GM12873 (cell line): Measurements from ENCODE around the gene KCND1.

Experiments
- TF ChIP-seq, protein P1 (sequence below): IDR thresholded peaks from 2 replicates; pipeline ENCODE4 v1.5.1; 2012; ENCODE audit warnings: low read depth, mild to moderate bottlenecking, moderate library complexity, low read length, control low read depth; ENCODE audit not compliant: insufficient read depth; ENCODE audit errors: missing control alignments

Gene KCND1

DNA sequence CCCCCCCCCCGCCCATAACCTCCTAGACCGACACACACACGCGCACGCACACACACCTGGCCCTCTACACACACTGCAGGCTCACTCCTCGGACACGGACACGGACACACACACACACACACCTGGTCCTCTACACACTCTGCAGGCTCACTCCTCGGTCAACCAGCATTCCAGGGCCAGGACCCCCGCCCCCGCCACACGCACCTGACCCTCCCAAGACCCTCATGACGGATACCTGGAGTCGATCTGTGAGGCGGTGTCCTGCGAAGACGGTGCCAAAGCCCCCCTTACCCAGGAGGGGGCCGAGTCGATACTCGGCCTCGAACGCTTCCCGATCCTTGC is 53.4 kb downstream of the KCND1 start:
- TF ChIP-seq, protein P1, sequence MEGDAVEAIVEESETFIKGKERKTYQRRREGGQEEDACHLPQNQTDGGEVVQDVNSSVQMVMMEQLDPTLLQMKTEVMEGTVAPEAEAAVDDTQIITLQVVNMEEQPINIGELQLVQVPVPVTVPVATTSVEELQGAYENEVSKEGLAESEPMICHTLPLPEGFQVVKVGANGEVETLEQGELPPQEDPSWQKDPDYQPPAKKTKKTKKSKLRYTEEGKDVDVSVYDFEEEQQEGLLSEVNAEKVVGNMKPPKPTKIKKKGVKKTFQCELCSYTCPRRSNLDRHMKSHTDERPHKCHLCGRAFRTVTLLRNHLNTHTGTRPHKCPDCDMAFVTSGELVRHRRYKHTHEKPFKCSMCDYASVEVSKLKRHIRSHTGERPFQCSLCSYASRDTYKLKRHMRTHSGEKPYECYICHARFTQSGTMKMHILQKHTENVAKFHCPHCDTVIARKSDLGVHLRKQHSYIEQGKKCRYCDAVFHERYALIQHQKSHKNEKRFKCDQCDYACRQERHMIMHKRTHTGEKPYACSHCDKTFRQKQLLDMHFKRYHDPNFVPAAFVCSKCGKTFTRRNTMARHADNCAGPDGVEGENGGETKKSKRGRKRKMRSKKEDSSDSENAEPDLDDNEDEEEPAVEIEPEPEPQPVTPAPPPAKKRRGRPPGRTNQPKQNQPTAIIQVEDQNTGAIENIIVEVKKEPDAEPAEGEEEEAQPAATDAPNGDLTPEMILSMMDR = no peak

DNA sequence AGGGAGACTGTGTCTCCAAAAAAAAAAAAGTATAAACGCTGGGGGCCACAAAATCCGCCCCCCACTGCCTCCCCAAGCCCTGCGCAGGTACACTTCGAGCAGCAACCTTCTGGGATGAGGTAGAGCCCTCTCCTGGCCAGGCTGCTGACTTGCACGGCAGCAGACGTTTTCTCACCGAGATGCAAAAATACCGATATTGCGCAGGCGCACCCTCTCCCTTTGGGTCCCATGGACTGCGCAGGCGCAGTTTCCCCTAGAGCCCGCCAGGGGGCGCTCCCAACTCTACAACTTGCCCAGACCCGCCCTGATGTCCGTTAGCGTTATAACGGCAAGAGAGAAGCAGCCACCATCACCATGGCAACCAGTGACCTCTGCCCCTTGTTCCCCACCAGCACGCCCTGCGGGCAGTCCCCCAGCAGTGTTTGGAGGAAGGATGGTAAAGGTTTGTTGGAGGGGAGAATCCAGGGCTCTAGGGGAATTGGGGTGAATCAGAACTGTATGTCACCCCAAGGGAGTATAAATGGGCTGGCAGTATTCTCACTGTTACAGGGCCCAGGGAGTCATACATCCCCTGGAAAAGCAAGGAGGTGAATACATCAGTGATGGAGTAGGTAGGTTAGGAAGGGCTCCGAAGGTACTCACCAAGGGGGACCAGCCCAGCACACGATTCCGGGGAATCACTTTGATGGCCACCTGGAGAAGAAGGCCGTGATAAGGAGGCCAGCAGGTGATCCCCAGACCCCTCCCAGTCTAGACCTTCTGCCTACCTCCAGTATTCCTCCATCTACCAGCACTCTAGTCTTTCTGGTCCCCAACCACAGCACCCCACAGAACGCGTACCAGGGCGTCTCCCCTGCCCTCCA is 54.3 kb downstream of the KCND1 start:
- TF ChIP-seq, protein P1 = peak; percentile 94

DNA sequence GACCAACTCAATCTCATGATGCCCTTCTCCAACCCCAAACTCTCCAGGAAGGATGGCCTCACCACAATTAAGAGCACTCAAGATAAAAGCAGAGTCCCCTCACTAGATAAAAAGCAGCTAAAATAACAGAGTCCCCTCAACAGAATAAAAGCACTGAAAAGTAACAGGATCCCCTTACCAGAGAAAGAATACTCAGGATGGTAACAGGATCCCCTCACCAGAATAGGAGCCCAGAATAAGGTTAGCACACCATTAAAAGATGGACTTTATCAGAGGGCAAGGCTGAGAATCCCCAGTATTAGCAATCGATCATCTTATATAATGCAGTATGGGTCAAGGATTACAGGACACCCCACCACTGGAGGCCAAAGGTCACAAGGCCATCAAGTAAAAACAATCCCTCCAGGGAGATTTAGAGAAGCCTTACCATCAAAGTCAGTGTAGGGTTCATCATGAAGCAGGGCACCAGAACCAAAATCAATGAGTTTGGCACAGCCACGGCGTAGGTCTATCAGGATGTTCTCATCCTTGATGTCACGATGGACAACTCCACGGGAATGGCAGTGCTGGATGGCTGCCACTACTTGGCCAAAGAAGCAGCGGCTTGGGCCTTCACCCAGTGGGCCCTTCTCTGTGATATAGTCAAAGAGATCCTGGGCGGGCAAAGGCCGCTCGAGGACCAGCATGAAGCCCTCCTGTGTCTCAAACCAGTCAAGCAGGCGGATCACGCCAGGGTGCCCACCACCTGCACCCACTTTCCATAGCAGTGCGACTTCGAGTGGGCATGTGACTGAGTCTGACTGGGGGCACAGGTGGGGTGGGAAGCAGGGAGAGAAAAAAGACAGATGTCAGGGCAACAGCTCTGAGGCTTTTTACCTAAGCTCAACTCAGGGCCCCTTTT is 56.8 kb downstream of the KCND1 start:
- TF ChIP-seq, protein P1 = no peak

DNA sequence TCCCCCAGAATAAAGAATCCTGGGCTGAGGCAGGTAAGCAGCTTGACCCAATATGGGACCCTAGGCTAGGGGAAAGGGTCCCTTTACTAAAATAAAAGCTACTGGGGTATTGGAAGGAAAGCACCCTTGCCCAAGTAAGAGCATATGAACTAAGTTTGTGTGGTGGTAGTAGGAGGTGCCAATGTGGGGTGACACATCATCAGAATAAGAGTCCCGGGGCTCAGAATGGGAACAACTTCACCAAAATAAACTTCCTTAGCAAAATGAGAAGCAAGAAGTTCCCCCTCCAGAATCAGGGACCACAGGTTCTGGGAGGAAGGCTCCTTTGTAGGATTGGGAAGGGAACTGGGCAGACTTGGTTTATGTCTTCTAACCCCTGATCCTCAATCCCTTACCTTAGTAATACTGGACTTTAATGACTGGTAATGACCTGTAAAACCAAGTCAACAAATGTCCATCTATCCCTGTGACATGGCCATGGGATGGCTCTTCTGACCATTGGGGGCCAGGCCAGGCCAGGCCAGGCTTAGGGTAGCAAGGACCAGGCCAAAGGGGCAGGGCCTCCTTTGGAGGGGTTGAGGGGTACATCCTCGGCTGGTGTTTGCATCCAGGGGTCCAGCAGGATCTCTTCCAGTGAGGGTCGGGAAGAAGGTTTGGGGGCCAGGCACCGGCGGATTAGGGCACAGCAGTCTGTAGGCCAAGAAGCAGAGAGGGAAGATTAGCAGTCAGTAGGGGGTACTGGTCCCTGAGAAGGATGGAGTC is 57.9 kb downstream of the KCND1 start:
- TF ChIP-seq, protein P1 = no peak

DNA sequence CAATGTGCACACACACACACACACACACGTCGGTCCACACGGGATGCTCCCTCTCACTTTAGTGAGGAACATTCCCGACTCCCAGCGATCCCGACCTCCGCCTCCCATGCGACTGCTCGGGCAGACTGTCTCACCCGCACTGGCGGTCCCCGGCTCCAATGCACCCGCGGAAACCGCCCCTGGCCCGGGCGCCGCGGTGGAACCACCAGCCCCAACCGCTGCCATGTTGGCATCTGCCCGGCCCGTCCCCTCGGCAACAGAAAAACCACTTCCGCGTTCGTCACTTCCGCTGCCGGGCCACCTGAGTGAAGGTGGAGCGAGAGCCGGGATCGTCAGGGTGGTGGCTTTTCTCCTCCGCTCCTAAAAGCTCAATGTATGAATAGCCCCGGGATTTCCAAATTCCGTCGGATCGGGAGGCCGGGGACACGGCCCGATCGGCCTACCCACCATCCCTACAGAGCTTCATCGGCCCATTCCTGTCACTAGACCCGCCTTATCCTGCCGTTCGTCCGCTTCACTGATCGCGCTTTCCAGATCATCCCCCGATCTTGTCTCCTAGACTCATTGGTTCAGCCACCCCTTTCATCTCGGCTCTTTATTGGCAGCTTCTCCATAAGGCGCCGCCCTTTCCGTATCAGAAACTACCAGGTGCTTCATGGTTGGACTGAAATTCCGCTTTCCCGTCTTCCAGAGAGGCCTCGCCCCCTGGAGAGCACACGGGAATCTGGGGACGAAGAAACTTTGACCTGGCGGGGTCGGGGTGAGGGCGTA is 60.0 kb downstream of the KCND1 start, which contains the start of gene SLC35A2:
TSS of gene SLC35A2 (minus strand) at position 235 of the 771 bp plus-strand sequence. CDS start at position 225, 10 bp downstream.
- TF ChIP-seq, protein P1 = no peak
